HepG2 (cell line): ENCODE measurements around the gene PPP6R2. TPM values are rescaled to one million over a fixed set of nuclear protein-coding genes. Genes with fewer than 3 reads are reported as not detected.

Experiments
- BCL6 ChIP-seq: IDR thresholded peaks from 2 replicates; pipeline ENCODE4 v1.6.1; 2016; ENCODE audit warnings: missing genetic modification reagents, missing compliant biosample characterization
- CENPBD1 ChIP-seq: sonication (generic); formaldehyde crosslinking; IDR thresholded peaks from 2 replicates; pipeline ENCODE4 v1.8.0; 2022; ENCODE audit warnings: missing genetic modification reagents, low read depth, mild to moderate bottlenecking, borderline replicate concordance
- ELF1 ChIP-seq: sonication (generic); formaldehyde crosslinking; IDR thresholded peaks from 2 replicates; pipeline ENCODE4 v1.4.0; 2020; ENCODE audit warnings: missing genetic modification reagents
- FIP1L1 ChIP-seq: fragments of 200-400 bp; formaldehyde crosslinking; IDR thresholded peaks from 2 replicates; pipeline ENCODE4 v1.6.1; 2018; ENCODE audit warnings: low read depth, mild to moderate bottlenecking, low read length, moderate library complexity, borderline replicate concordance; ENCODE audit not compliant: insufficient read depth
- FOXC1 ChIP-seq: sonication (generic); formaldehyde crosslinking; IDR thresholded peaks from 2 replicates; pipeline ENCODE4 v1.8.0; 2022; ENCODE audit warnings: mild to moderate bottlenecking, missing genetic modification reagents, borderline replicate concordance
- FOXJ3 ChIP-seq: sonication (generic); formaldehyde crosslinking; IDR thresholded peaks from 2 replicates; pipeline ENCODE4 v1.4.0; 2020; ENCODE audit warnings: missing genetic modification reagents, mild to moderate bottlenecking, borderline replicate concordance
- GABPB1 ChIP-seq: IDR thresholded peaks from 2 replicates; pipeline ENCODE4 v1.6.1; 2016; ENCODE audit warnings: mild to moderate bottlenecking, missing genetic modification reagents, moderate library complexity, missing compliant biosample characterization
- HNF4G ChIP-seq, 2 experiments: sonication (generic) in 1 of 2; formaldehyde crosslinking in 1 of 2; IDR thresholded peaks; 2 replicates each; pipeline versions ENCODE4 v1.4.0 to v1.6.1; 2011 to 2020; ENCODE audit warnings: borderline replicate concordance in 2 of 2, low read depth in 2 of 2, mild to moderate bottlenecking in 2 of 2, low read length in 1 of 2, missing genetic modification reagents in 1 of 2, moderate library complexity in 1 of 2
- HOXA3 ChIP-seq: sonication (generic); formaldehyde crosslinking; IDR thresholded peaks from 2 replicates; pipeline ENCODE4 v1.5.0; 2020; ENCODE audit warnings: missing genetic modification reagents
- KAT8 ChIP-seq: IDR thresholded peaks from 2 replicates; pipeline ENCODE4 v1.6.1; 2016; ENCODE audit warnings: missing genetic modification reagents, missing compliant biosample characterization
- KMT2B ChIP-seq: IDR thresholded peaks from 2 replicates; pipeline ENCODE4 v1.6.1; 2016; ENCODE audit warnings: missing genetic modification reagents, missing compliant biosample characterization
- NR2C2 ChIP-seq: sonication (generic); formaldehyde crosslinking; IDR thresholded peaks from 2 replicates; pipeline ENCODE4 v1.4.0; 2020; ENCODE audit warnings: missing genetic modification reagents, mild to moderate bottlenecking, moderate library complexity, borderline replicate concordance
- RARA ChIP-seq: IDR thresholded peaks from 2 replicates; pipeline ENCODE4 v1.6.1; 2016; ENCODE audit warnings: missing genetic modification reagents, missing compliant biosample characterization
- TEAD2 ChIP-seq: sonication (generic); formaldehyde crosslinking; IDR thresholded peaks from 2 replicates; pipeline ENCODE4 v1.9.0; 2021; ENCODE audit warnings: missing genetic modification reagents
- ZBTB38 ChIP-seq: sonication (generic); formaldehyde crosslinking; IDR thresholded peaks from 2 replicates; pipeline ENCODE4 v1.5.1; 2020; ENCODE audit warnings: mild to moderate bottlenecking, missing genetic modification reagents
- ZNF138 ChIP-seq: sonication (generic); formaldehyde crosslinking; IDR thresholded peaks from 2 replicates; pipeline ENCODE4 v1.5.0; 2020; ENCODE audit warnings: mild to moderate bottlenecking, low read depth, missing genetic modification reagents
- ZNF296 ChIP-seq: sonication (generic); formaldehyde crosslinking; conservative IDR thresholded peaks from 2 replicates; pipeline ENCODE4 v1.5.0; 2020; ENCODE audit warnings: mild to moderate bottlenecking, missing genetic modification reagents
- ZNF501 ChIP-seq: sonication (generic); formaldehyde crosslinking; IDR thresholded peaks from 2 replicates; pipeline ENCODE4 v1.5.1; 2020; ENCODE audit warnings: mild to moderate bottlenecking, moderate library complexity, missing genetic modification reagents
- ZNF737 ChIP-seq: sonication (generic); formaldehyde crosslinking; IDR thresholded peaks from 2 replicates; pipeline ENCODE4 v1.5.0; 2020; ENCODE audit warnings: missing genetic modification reagents, mild to moderate bottlenecking, borderline replicate concordance
- ZNF816 ChIP-seq: sonication (generic); formaldehyde crosslinking; IDR thresholded peaks from 2 replicates; pipeline ENCODE4 v1.8.0; 2022; ENCODE audit warnings: missing genetic modification reagents, mild to moderate bottlenecking, borderline replicate concordance
- polyA plus RNA-seq, 8 experiments: library from polyadenylated mRNA; depleted of rRNA in 3 of 8; stranded (reverse) in 7 of 8; unstranded in 1 of 8; fragments of >200 nt; fragmentation: Illumina TruSeq in 4 of 8; extraction: Trizol in 4 of 8; gene quantifications; 2 replicates each; pipeline versions ENCODE4 v1.2.1 to v1.2.3, GENCODE V29; 2011 to 2016; ENCODE audit warnings: low read depth in 4 of 8, missing spikeins in 1 of 8, mixed read lengths in 1 of 8; ENCODE audit not compliant: insufficient read depth in 1 of 8
- total RNA-seq, 5 experiments: library from RNA; depleted of rRNA; stranded (reverse); fragments of >200 nt; fragmentation: Illumina TruSeq; extraction: Trizol; gene quantifications; 2 replicates each; pipeline ENCODE4 v1.2.3, GENCODE V29; 2016; ENCODE audit warnings: low read depth in 1 of 5
- TF ChIP-seq, protein P1 (sequence below): sonication (generic); formaldehyde crosslinking; IDR thresholded peaks from 2 replicates; pipeline ENCODE4 v1.5.0; 2020; ENCODE audit warnings: missing genetic modification reagents
- TF ChIP-seq, protein P2 (sequence below): IDR thresholded peaks from 2 replicates; pipeline ENCODE4 v1.6.1; 2016; ENCODE audit warnings: control low read depth
- TF ChIP-seq, protein P3 (sequence below): sonication (generic); formaldehyde crosslinking; IDR thresholded peaks from 2 replicates; pipeline ENCODE4 v1.5.1; 2020; ENCODE audit warnings: missing genetic modification reagents, mild to moderate bottlenecking, borderline replicate concordance

Gene PPP6R2
- total and polyA plus RNA-seq, 2 of the 13 experiments (the other 11 are each of a cell fraction or from before 2014, with no cell fraction given): 55.0 to 102 TPM

- TF ChIP-seq, protein P1, sequence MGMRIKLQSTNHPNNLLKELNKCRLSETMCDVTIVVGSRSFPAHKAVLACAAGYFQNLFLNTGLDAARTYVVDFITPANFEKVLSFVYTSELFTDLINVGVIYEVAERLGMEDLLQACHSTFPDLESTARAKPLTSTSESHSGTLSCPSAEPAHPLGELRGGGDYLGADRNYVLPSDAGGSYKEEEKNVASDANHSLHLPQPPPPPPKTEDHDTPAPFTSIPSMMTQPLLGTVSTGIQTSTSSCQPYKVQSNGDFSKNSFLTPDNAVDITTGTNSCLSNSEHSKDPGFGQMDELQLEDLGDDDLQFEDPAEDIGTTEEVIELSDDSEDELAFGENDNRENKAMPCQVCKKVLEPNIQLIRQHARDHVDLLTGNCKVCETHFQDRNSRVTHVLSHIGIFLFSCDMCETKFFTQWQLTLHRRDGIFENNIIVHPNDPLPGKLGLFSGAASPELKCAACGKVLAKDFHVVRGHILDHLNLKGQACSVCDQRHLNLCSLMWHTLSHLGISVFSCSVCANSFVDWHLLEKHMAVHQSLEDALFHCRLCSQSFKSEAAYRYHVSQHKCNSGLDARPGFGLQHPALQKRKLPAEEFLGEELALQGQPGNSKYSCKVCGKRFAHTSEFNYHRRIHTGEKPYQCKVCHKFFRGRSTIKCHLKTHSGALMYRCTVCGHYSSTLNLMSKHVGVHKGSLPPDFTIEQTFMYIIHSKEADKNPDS (CRISPR knock-in tag): no peak
- TF ChIP-seq ZNF816 (CRISPR knock-in tag): no peak
- TF ChIP-seq NR2C2 (CRISPR knock-in tag): 0 out of 2 replicates have a peak, but pooled peaks have one; percentile 25
- no peak for TF ChIP-seq ZNF296
- peak; percentile 40; the same call in 1 of the 2 replicates for TF ChIP-seq RARA (CRISPR knock-in tag)
- TF ChIP-seq ZNF501: no peak
- TF ChIP-seq FOXC1 (CRISPR knock-in tag): no peak
- no peak for TF ChIP-seq GABPB1 (CRISPR knock-in tag)
- no peak for TF ChIP-seq TEAD2 (CRISPR knock-in tag)
- no peak for TF ChIP-seq ELF1 (CRISPR knock-in tag)
- no peak for TF ChIP-seq FOXJ3 (CRISPR knock-in tag)
- TF ChIP-seq HOXA3 (CRISPR knock-in tag): peak; percentile 39; the same call in 1 of the 2 replicates
- no peak for TF ChIP-seq BCL6
- no peak for TF ChIP-seq KMT2B (CRISPR knock-in tag)
- no peak for TF ChIP-seq KAT8 (CRISPR knock-in tag)
- TF ChIP-seq CENPBD1 (CRISPR knock-in tag): no peak
- no peak for TF ChIP-seq ZNF737 (CRISPR knock-in tag)
- TF ChIP-seq FIP1L1: no peak
- TF ChIP-seq, protein P2, sequence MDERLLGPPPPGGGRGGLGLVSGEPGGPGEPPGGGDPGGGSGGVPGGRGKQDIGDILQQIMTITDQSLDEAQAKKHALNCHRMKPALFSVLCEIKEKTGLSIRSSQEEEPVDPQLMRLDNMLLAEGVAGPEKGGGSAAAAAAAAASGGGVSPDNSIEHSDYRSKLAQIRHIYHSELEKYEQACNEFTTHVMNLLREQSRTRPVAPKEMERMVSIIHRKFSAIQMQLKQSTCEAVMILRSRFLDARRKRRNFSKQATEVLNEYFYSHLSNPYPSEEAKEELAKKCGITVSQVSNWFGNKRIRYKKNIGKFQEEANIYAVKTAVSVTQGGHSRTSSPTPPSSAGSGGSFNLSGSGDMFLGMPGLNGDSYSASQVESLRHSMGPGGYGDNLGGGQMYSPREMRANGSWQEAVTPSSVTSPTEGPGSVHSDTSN: peak; percentile 46; the same call in 1 of the 2 replicates
- peak; percentile 32; the same call in 1 of the 2 replicates for TF ChIP-seq ZBTB38 (CRISPR knock-in tag)
- TF ChIP-seq, protein P3, sequence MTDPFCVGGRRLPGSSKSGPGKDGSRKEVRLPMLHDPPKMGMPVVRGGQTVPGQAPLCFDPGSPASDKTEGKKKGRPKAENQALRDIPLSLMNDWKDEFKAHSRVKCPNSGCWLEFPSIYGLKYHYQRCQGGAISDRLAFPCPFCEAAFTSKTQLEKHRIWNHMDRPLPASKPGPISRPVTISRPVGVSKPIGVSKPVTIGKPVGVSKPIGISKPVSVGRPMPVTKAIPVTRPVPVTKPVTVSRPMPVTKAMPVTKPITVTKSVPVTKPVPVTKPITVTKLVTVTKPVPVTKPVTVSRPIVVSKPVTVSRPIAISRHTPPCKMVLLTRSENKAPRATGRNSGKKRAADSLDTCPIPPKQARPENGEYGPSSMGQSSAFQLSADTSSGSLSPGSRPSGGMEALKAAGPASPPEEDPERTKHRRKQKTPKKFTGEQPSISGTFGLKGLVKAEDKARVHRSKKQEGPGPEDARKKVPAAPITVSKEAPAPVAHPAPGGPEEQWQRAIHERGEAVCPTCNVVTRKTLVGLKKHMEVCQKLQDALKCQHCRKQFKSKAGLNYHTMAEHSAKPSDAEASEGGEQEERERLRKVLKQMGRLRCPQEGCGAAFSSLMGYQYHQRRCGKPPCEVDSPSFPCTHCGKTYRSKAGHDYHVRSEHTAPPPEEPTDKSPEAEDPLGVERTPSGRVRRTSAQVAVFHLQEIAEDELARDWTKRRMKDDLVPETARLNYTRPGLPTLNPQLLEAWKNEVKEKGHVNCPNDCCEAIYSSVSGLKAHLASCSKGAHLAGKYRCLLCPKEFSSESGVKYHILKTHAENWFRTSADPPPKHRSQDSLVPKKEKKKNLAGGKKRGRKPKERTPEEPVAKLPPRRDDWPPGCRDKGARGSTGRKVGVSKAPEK (CRISPR knock-in tag): no peak
- no peak for TF ChIP-seq ZNF138 (CRISPR knock-in tag)
- peak; percentile 54; the same call in 1 of the 2 replicates for TF ChIP-seq HNF4G (IDR thresholded peaks at IDR 0.05; ENCODE audit: borderline replicate concordance, low read depth, low read length)
- TF ChIP-seq HNF4G (CRISPR knock-in tag; IDR thresholded peaks at IDR 0.05; ENCODE audit: borderline replicate concordance, low read depth): no peak
These were observed 43.1 kb upstream of the PPP6R2 start (continued) for GRCh38 chr22:50299785-50300619.
